ENCODE data around the gene HEBP2.

- TF ChIP-seq CTCF (IDR thresholded peaks at IDR 0.05 in 8 of 11, conservative IDR thresholded peaks at IDR 0.05 in 3 of 11) (no peak), POLR2A (IDR thresholded peaks at IDR 0.05) (no peak)
Observed at GRCh38 chr6:138461647-138462046, 57.6 kb downstream of the HEBP2 start.
